Prostate gland (tissue), 2 donors: ENCODE data around the gene GSTM3. TPM values are rescaled to one million over a fixed set of nuclear protein-coding genes. Genes with fewer than 3 reads are reported as not detected.

Experiments used
- DNase-seq: peaks from one replicate; pipeline ENCODE4 v3.0.0-alpha.2; 2019; ENCODE audit warnings: low spot score
- H3K27ac ChIP-seq, 2 donors: fragments of 200-600 bp; sonication (generic); 2 replicates each; pipeline ENCODE4 v1.5.1; 2017 to 2019
- H3K27me3 ChIP-seq: fragments of 200-600 bp; sonication (generic); replicated peaks from 2 replicates; pipeline ENCODE4 v1.5.1; 2019; ENCODE audit not compliant: insufficient read depth
- H3K36me3 ChIP-seq, 2 donors: fragments of 200-600 bp; sonication (generic); 1 replicate in 1 of 2; 2 replicates in 1 of 2; pipeline versions ENCODE4 v1.5.1 to v1.8.1; 2017 to 2019
- H3K4me1 ChIP-seq: fragments of 200-600 bp; sonication (generic); replicated peaks from 2 replicates; pipeline ENCODE4 v1.5.1; 2019
- H3K4me3 ChIP-seq, 2 donors: fragments of 200-600 bp; sonication (generic); 2 replicates each; pipeline ENCODE4 v1.5.1; 2017 to 2019
- H3K9me3 ChIP-seq: fragments of 200-600 bp; sonication (generic); 2 replicates; pipeline ENCODE4 v1.5.1; 2017
- CTCF ChIP-seq, 4 experiments: fragments of 200-600 bp in 2 of 4; fragments of 450-650 bp in 2 of 4; sonication (generic) in 2 of 4; IDR thresholded peaks; 1 replicate in 3 of 4; 2 replicates in 1 of 4; pipeline ENCODE4 v1.5.1; 2016 to 2019; ENCODE audit warnings: antibody characterized with exemption in 4 of 4, mild to moderate bottlenecking in 2 of 4, moderate library complexity in 2 of 4
- POLR2A ChIP-seq: fragments of 450-650 bp; IDR thresholded peaks from one replicate; pipeline ENCODE4 v1.6.1; 2016; ENCODE audit warnings: antibody characterized with exemption, mild to moderate bottlenecking
- POLR2AphosphoS5 ChIP-seq: sonication (generic); formaldehyde crosslinking; IDR thresholded peaks from one replicate; pipeline ENCODE4 v1.6.1; 2017; ENCODE audit warnings: antibody characterized with exemption
- WGBS: methylation state at CpG from one replicate; pipeline ENCODE4 v1.1.5; 2018; 5-methylcytosine and 5-hydroxymethylcytosine counted together
- intact Hi-C: fragments of 100-400 bp; cut with DNase I; formaldehyde crosslinking; loops from one replicate; pipeline ENCODE4 v1.14.2; 2022
- total RNA-seq, 2 donors: library from RNA; depleted of rRNA; stranded (reverse); fragments of >200 nt; gene quantifications; one replicate each; pipeline ENCODE4 v1.1.0, GENCODE V29; 2016

GSTM3 gene
- total RNA-seq, 2 donors from 2014 or later, result 103 to 383 TPM

GRCh38 chr1:109787845-109788601, 47.2 kb upstream of the GSTM3 start:
- TF ChIP-seq POLR2A, result no peak
- no peak for TF ChIP-seq POLR2AphosphoS5
- no peak for TF ChIP-seq CTCF (IDR thresholded peaks at IDR 0.05)
- Histone ChIP-seq H3K27ac (no peak overlapping the region), H3K9me3 (no peaks in the 10 kb centered on the region), H3K4me3 (no peak overlapping the region), H3K27me3 (no peaks in the 10 kb centered on the region), H3K36me3 (no peaks in the 10 kb centered on the region), H3K4me1 (peaks cover 8% of the 10 kb centered on the region)
- no peak for DNase-seq
- 92% methylated on average over 19 of the region's 19 CpGs for WGBS
- intact Hi-C loops, result no loop called here

- Histone ChIP-seq H3K9me3 (no peaks in the 10 kb centered on the region), H3K27ac (no peak overlapping the region), H3K4me1 (peaks cover 10% of the 10 kb centered on the region), H3K4me3 (no peak overlapping the region), H3K27me3 (no peaks in the 10 kb centered on the region), H3K36me3 (no peaks in the 10 kb centered on the region)
- TF ChIP-seq CTCF (IDR thresholded peaks at IDR 0.05), result no peak
- no peak for TF ChIP-seq POLR2A
- no peak for TF ChIP-seq POLR2AphosphoS5
- intact Hi-C loops, result no loop called here
- no peak for DNase-seq
- 89% methylated on average over 9 of the region's 9 CpGs for WGBS
These were observed 46.5 kb upstream of the GSTM3 start for GRCh38 chr1:109787211-109787844.

GRCh38 chr1:109786531-109787021, 45.7 kb upstream of the GSTM3 start:
- Histone ChIP-seq H3K4me1 (peaks cover 10% of the 10 kb centered on the region), H3K9me3 (no peaks in the 10 kb centered on the region), H3K27me3 (no peaks in the 10 kb centered on the region), H3K4me3 (no peak overlapping the region), H3K36me3 (no peaks in the 10 kb centered on the region), H3K27ac (no peak overlapping the region)
- 79% methylated on average over 6 of the region's 6 CpGs for WGBS
- intact Hi-C loops, result no loop called here
- TF ChIP-seq CTCF (IDR thresholded peaks at IDR 0.05) (no peak), POLR2A (no peak), POLR2AphosphoS5 (no peak)
- DNase-seq, result no peak

GRCh38 chr1:109786112-109786480, 45.3 kb upstream of the GSTM3 start:
- Histone ChIP-seq H3K4me3 (no peak overlapping the region), H3K27ac (no peak overlapping the region), H3K4me1 (peaks cover 10% of the 10 kb centered on the region), H3K36me3 (no peaks in the 10 kb centered on the region), H3K9me3 (no peaks in the 10 kb centered on the region), H3K27me3 (no peaks in the 10 kb centered on the region)
- WGBS, result 80% methylated on average over 5 of the region's 5 CpGs
- intact Hi-C loops, result no loop called here
- no peak for DNase-seq
- TF ChIP-seq CTCF (IDR thresholded peaks at IDR 0.05) (no peak), POLR2AphosphoS5 (no peak), POLR2A (no peak)
